Spleen (tissue), 11 donors: ENCODE results near the gene IL3RA. TPM values are rescaled to one million over a fixed set of nuclear protein-coding genes. Genes with fewer than 3 reads are reported as not detected.
A peak's percentile ranks its signal among the peaks of the same experiment; 100 is the strongest.

Experiments used
- DNase-seq: peaks from one replicate; pipeline ENCODE4 v3.0.0-alpha.2; 2020
- H3K27ac ChIP-seq, 8 donors: fragments of 200-600 bp; sonication (generic) in 7 of 8; 1 replicate in 4 of 8; 2 replicates in 4 of 8; pipeline versions ENCODE4 v1.5.0 to v1.8.0; 2016 to 2021; ENCODE audit warnings: inconsistent platforms in 4 of 8, mild to moderate bottlenecking in 4 of 8, moderate library complexity in 1 of 8
- H3K27me3 ChIP-seq, 7 donors: fragments of 200-600 bp; sonication (generic) in 6 of 7; replicated peaks in 1 of 7; 1 replicate in 4 of 7; 2 replicates in 3 of 7; pipeline versions ENCODE4 v1.5.0 to v1.8.0; 2016 to 2021; ENCODE audit warnings: inconsistent platforms in 3 of 7, mild to moderate bottlenecking in 1 of 7
- H3K36me3 ChIP-seq, 6 donors: fragments of 200-600 bp; sonication (generic) in 5 of 6; 1 replicate in 4 of 6; 2 replicates in 2 of 6; pipeline versions ENCODE4 v1.5.0 to v1.8.0; 2016 to 2021; ENCODE audit warnings: inconsistent platforms in 2 of 6
- H3K4me1 ChIP-seq, 6 donors: fragments of 200-600 bp; sonication (generic) in 5 of 6; 1 replicate in 3 of 6; 2 replicates in 3 of 6; pipeline versions ENCODE4 v1.5.0 to v1.8.0; 2016 to 2021; ENCODE audit warnings: inconsistent platforms in 3 of 6
- H3K4me3 ChIP-seq, 8 donors: fragments of 200-600 bp; sonication (generic) in 7 of 8; 1 replicate in 4 of 8; 2 replicates in 4 of 8; pipeline versions ENCODE4 v1.5.0 to v1.8.0; 2016 to 2021; ENCODE audit warnings: inconsistent platforms in 4 of 8, mild to moderate bottlenecking in 4 of 8, moderate library complexity in 2 of 8
- H3K9me3 ChIP-seq, 8 donors: fragments of 200-600 bp; sonication (generic) in 7 of 8; 1 replicate in 4 of 8; 2 replicates in 4 of 8; pipeline versions ENCODE4 v1.5.0 to v1.8.0; 2016 to 2021; ENCODE audit warnings: inconsistent platforms in 4 of 8
- CTCF ChIP-seq, 11 experiments: fragments of 200-600 bp in 7 of 11; fragments of 450-650 bp in 4 of 11; sonication (generic) in 4 of 11; IDR thresholded peaks in 8 of 11; conservative IDR thresholded peaks in 3 of 11; 1 replicate in 7 of 11; 2 replicates in 4 of 11; pipeline versions ENCODE4 v1.4.0 to v1.8.0; 2016 to 2021; ENCODE audit warnings: antibody characterized with exemption in 11 of 11, inconsistent platforms in 4 of 11, mild to moderate bottlenecking in 1 of 11
- POLR2A ChIP-seq, 3 donors: fragments of 450-650 bp; IDR thresholded peaks; one replicate each; pipeline ENCODE4 v1.5.1; 2017; ENCODE audit warnings: antibody characterized with exemption in 3 of 3, mild to moderate bottlenecking in 1 of 3
- POLR2AphosphoS5 ChIP-seq, 3 donors: sonication (generic); formaldehyde crosslinking; IDR thresholded peaks; one replicate each; pipeline ENCODE4 v1.5.1; 2017; ENCODE audit warnings: antibody characterized with exemption in 3 of 3
- WGBS, 5 donors: extraction: QIAGEN DNeasy Blood & Tissue Kit in 3 of 5; methylation state at CpG; one replicate each; pipeline versions ENCODE4 v1.1.5 to v1.1.7; 2013 to 2018; 5-methylcytosine and 5-hydroxymethylcytosine counted together
- intact Hi-C: fragments of 100-400 bp; cut with DNase I; formaldehyde crosslinking; loops from one replicate; pipeline ENCODE4 v1.15.0; 2023; ENCODE audit warnings: low total_unique reads
- polyA plus RNA-seq, 3 donors: library from polyadenylated mRNA; stranded (reverse); fragments of 200-250 nt; gene quantifications; one replicate each; pipeline ENCODE4 v1.2.1, GENCODE V29; 2013
- total RNA-seq, 7 donors: library from RNA; depleted of rRNA in 3 of 7; stranded (reverse); fragments of >200 nt in 3 of 7; fragmentation: NEBNext Ultra II Directional in 4 of 7; extraction: Animal tissue kit (Norgen Biotek cat#: 25700) in 4 of 7; gene quantifications; one replicate each; pipeline versions ENCODE4 v1.1.0 to v1.2.1, GENCODE V29; 2016 to 2021
- donor health status: healthy with polysubstance abuse.
- donor health status: DM: no; HTN: no; CAD: no; lungs with moderate emphysema.
- donor health status: DM: no; HTN: no; CAD: no.
- donor health status: Bipolar disorder and iron deficiency.
- donor health status: healthy.
- donor health status: DM: no; HTN: no; CAD: no.
- donor health status: DM: yes; HTN: yes; CAD: no.

Gene IL3RA
- total and polyA plus RNA-seq, 10 donors: 2.4 to 11.2 (median 7.0) TPM

GRCh38 chrX:1300449-1300848 lies 36.1 kb upstream of the IL3RA start:
- intact Hi-C loops: no loop called here
- Histone ChIP-seq H3K4me3 (no peak overlapping the region), H3K9me3 (peaks cover 0 to 7% (median 0%) of the 10 kb centered on the region in 8 donors), H3K4me1 (no peaks in the 10 kb centered on the region), H3K27ac (no peak overlapping the region), H3K27me3 (peaks cover 0 to 9% (median 0%) of the 10 kb centered on the region in 7 donors), H3K36me3 (peaks cover 0 to 75% (median 0%) of the 10 kb centered on the region in 6 donors)
- DNase-seq: no peak
- TF ChIP-seq POLR2A (IDR thresholded peaks at IDR 0.05) (no peak), CTCF (IDR thresholded peaks at IDR 0.05 in 8 of 11, conservative IDR thresholded peaks at IDR 0.05 in 3 of 11) (no peak), POLR2AphosphoS5 (IDR thresholded peaks at IDR 0.05) (peak in 1 of 3 donors; percentile 30)
- 71 to 86% (median 78%) methylated on average over 15 of the region's 15 CpGs for WGBS, 5 donors

GRCh38 chrX:1305411-1305810 lies 31.2 kb upstream of the IL3RA start:
- no peak overlapping the region for H3K27ac ChIP-seq
- H3K36me3 ChIP-seq: peaks cover 0 to 90% (median 0%) of the 10 kb centered on the region in 6 donors
- DNase-seq: peak; percentile 41
- H3K9me3 ChIP-seq: peaks cover 0 to 14% (median 5%) of the 10 kb centered on the region in 8 donors
- H3K27me3 ChIP-seq: no peaks in the 10 kb centered on the region
- no peak overlapping the region for H3K4me3 ChIP-seq
- TF ChIP-seq POLR2AphosphoS5 (IDR thresholded peaks at IDR 0.05) (no peak), CTCF (IDR thresholded peaks at IDR 0.05 in 8 of 11, conservative IDR thresholded peaks at IDR 0.05 in 3 of 11) (no peak), POLR2A (IDR thresholded peaks at IDR 0.05) (no peak)
- intact Hi-C loops: no loop called here
- no peaks in the 10 kb centered on the region for H3K4me1 ChIP-seq
- WGBS, 5 donors: 91 to 95% (median 92%) methylated on average over 14 of the region's 14 CpGs

GRCh38 chrX:1306909-1307625 lies 29.5 kb upstream of the IL3RA start:
- 83 to 94% (median 93%) methylated on average over 15 of the region's 15 CpGs for WGBS, 5 donors
- DNase-seq: no peak
- intact Hi-C loops: no loop called here
- H3K27me3 ChIP-seq: no peaks in the 10 kb centered on the region
- H3K36me3 ChIP-seq: peaks cover 0 to 90% (median 0%) of the 10 kb centered on the region in 6 donors
- peaks cover 0 to 14% (median 5%) of the 10 kb centered on the region in 8 donors for H3K9me3 ChIP-seq
- no peak overlapping the region for H3K4me3 ChIP-seq
- no peaks in the 10 kb centered on the region for H3K4me1 ChIP-seq
- TF ChIP-seq CTCF (IDR thresholded peaks at IDR 0.05 in 8 of 11, conservative IDR thresholded peaks at IDR 0.05 in 3 of 11) (no peak), POLR2A (IDR thresholded peaks at IDR 0.05) (no peak), POLR2AphosphoS5 (IDR thresholded peaks at IDR 0.05) (no peak)
- no peak overlapping the region for H3K27ac ChIP-seq

- Histone ChIP-seq H3K36me3 (peaks cover 0 to 90% (median 0%) of the 10 kb centered on the region in 6 donors), H3K27me3 (no peaks in the 10 kb centered on the region), H3K4me3 (no peak overlapping the region), H3K9me3 (peaks cover 0 to 14% (median 5%) of the 10 kb centered on the region in 8 donors), H3K4me1 (no peaks in the 10 kb centered on the region), H3K27ac (no peak overlapping the region)
- TF ChIP-seq POLR2A (IDR thresholded peaks at IDR 0.05) (no peak), CTCF (IDR thresholded peaks at IDR 0.05 in 8 of 11, conservative IDR thresholded peaks at IDR 0.05 in 3 of 11) (no peak), POLR2AphosphoS5 (IDR thresholded peaks at IDR 0.05) (no peak)
- DNase-seq: no peak
- intact Hi-C loops: no loop called here
- WGBS, 5 donors: 86 to 91% (median 86%) methylated on average over 10 of the region's 10 CpGs
These were observed 28.8 kb upstream of the IL3RA start for GRCh38 chrX:1307626-1308340.
